Fibroblast of lung (primary cell): ENCODE measurements around the gene CAPN15.

Experiments used
- CTCF ChIP-seq, 2 donors: IDR thresholded peaks in 1 of 2; conservative IDR thresholded peaks in 1 of 2; 1 replicate in 1 of 2; 2 replicates in 1 of 2; pipeline ENCODE4 v1.5.1; 2011 to 2012; ENCODE audit warnings: low read length in 2 of 2, control low read depth in 1 of 2, inconsistent platforms in 1 of 2, low read depth in 1 of 2, mild to moderate bottlenecking in 1 of 2
- EZH2 ChIP-seq: IDR thresholded peaks from 2 replicates; pipeline ENCODE4 v1.5.1; 2012; ENCODE audit warnings: low read length, control low read depth, mild to moderate bottlenecking; ENCODE audit errors: missing control alignments

- TF ChIP-seq CTCF (conservative IDR thresholded peaks at IDR 0.05 in 1 of 2, IDR thresholded peaks at IDR 0.05 in 1 of 2; ENCODE audit: low read depth in 1 of 2, low read length in 2 of 2): no peak
- no peak for TF ChIP-seq EZH2
Measured at GRCh38 chr16:534856-535445, 7.4 kb downstream of the CAPN15 start.
